Measurements from ENCODE around the gene PACS1.

The PACS1 gene

GRCh38 chr11:66207816-66208215 is 137.7 kb downstream of the PACS1 start:
- no peak for DNase-seq (ENCODE audit: low read depth)
- no peak overlapping the region for H3K4me3 ChIP-seq (ENCODE audit: low read depth, low read length)

GRCh38 chr11:66211100-66211499 is 141.0 kb downstream of the PACS1 start:
- DNase-seq (ENCODE audit: low read depth): no peak
- H3K4me3 ChIP-seq (ENCODE audit: low read depth, low read length): no peak overlapping the region

GRCh38 chr11:66216911-66217310 is 146.8 kb downstream of the PACS1 start:
- H3K4me3 ChIP-seq (ENCODE audit: low read depth, low read length): no peak overlapping the region
- no peak for DNase-seq (ENCODE audit: low read depth)

GRCh38 chr11:66218036-66218435 is 148.0 kb downstream of the PACS1 start:
- no peak for DNase-seq (ENCODE audit: low read depth)

DNA sequence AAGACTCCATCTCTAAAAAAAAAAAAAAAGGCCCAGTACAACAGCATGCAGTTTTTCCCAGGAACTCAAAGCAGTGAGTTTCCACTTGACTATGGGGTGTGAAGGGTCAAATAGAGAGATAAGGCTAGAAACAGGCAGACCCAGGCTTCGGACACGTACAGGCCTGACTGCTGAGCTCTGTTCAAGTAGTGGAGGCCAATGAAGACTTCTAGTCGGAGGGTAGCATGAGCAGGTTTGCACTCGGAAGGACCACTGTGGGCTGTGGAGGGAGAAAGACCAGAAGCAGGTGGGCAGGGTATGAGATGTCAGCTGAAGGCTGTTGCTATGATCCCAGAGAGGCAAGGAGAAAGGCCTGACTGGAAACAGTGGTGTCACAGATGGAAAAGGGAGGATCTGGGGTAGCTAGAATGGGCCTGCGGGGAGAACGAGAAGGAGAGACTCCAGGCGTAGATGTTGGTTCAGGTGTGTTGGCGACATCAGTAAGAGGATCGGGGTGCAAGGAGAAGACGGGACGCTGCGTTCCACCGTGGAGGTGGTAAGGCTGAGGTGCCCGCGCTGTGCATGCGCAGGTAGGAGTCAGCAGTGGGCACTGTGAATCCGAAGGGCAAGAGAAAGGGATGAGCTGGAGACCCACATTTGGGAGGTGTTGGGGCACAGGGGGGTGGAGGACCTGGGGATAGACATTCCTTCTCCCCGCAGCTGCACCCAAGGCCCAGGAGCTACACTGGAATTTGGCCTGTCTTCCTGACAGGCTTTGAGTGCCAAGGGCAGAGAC is 149.0 kb downstream of the PACS1 start:
- DNase-seq (ENCODE audit: low read depth): no peak
- no peak overlapping the region for H3K4me3 ChIP-seq (ENCODE audit: low read depth, low read length)

More at GRCh38 chr11:66218036-66218435, 148.0 kb downstream of the PACS1 start:
- no peak overlapping the region for H3K4me3 ChIP-seq (ENCODE audit: low read depth, low read length)

DNA sequence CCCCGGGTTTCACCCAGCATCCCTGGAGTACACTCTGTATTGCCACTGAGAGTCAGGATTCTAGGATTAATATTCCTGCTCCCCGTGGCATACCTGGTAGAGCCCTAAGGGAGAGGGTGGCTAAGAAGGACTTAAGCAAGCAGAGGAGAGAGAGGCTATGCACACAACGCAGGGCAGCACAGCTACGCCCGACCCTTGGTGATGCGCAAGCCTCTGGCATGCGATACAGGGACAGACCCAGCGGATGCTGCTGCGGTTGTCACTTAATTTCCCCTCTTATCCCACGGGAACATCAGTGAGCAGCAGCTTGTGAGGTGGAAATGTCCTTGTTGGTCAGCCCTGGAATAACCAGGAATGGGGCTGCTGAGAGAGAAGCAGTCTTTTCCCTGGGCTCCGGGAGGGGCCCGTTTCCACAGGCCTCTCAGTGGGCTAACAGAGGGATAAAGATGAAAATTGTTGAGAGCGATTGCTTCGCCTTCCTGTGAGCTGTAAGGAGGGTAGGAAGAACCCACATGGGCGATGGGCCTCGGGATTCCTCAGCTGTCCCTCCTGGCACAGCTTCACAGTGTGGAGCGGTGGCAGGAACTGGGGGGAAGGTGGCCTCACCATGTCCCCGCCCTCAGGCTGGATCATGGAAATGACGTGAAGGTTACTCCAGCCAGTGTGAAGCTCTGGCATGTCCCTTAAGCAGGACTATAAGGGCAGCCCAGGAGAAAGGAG is 149.9 kb downstream of the PACS1 start:
- no peak for DNase-seq (ENCODE audit: low read depth)
- H3K4me3 ChIP-seq (ENCODE audit: low read depth, low read length): no peak overlapping the region

GRCh38 chr11:66220566-66220935 is 150.5 kb downstream of the PACS1 start:
- no peak overlapping the region for H3K4me3 ChIP-seq (ENCODE audit: low read depth, low read length)
- no peak for DNase-seq (ENCODE audit: low read depth)

DNA sequence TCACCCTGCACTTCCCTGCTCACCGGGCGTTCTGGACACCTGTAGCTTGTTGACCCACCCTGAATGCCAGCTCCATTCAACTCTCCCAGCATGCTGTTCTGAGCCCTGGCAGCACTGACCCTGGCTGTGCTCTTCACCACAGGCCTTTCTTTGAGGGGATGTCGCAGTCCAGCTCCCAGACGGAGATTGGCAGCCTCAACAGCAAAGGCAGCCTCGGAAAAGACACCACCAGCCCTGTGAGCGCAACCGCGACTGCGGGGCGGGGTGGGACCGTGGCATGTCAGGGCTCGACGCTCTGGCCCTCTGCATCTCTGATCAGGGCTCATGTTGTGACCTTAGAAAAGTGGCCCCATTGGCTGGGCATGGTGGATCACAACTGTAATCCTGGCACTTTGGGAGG is 150.9 kb downstream of the PACS1 start:
- no peak for DNase-seq (ENCODE audit: low read depth)
- no peak overlapping the region for H3K4me3 ChIP-seq (ENCODE audit: low read depth, low read length)

- no peak for DNase-seq (ENCODE audit: low read depth)
- no peak overlapping the region for H3K4me3 ChIP-seq (ENCODE audit: low read depth, low read length)
Observed at GRCh38 chr11:66221726-66222236, 151.7 kb downstream of the PACS1 start.

- no peak overlapping the region for H3K4me3 ChIP-seq (ENCODE audit: low read depth, low read length)
- peak; percentile 62 for DNase-seq (ENCODE audit: low read depth)
Observed at GRCh38 chr11:66222358-66223149, 152.5 kb downstream of the PACS1 start.

- DNase-seq (ENCODE audit: low read depth): no peak
Observed at GRCh38 chr11:66224226-66224855, 154.3 kb downstream of the PACS1 start.

GRCh38 chr11:66225066-66225465 is 155.0 kb downstream of the PACS1 start:
- no peak overlapping the region for H3K4me3 ChIP-seq (ENCODE audit: low read depth, low read length)
- DNase-seq (ENCODE audit: low read depth): no peak

More at GRCh38 chr11:66224226-66224855, 154.3 kb downstream of the PACS1 start:
- H3K4me3 ChIP-seq (ENCODE audit: low read depth, low read length): no peak overlapping the region

GRCh38 chr11:66226101-66226500 is 156.0 kb downstream of the PACS1 start:
- no peak for DNase-seq (ENCODE audit: low read depth)
- H3K4me3 ChIP-seq (ENCODE audit: low read depth, low read length): no peak overlapping the region

GRCh38 chr11:66227700-66228099 is 157.6 kb downstream of the PACS1 start:
- no peak overlapping the region for H3K4me3 ChIP-seq (ENCODE audit: low read depth, low read length)
- DNase-seq (ENCODE audit: low read depth): no peak

GRCh38 chr11:66228521-66228920 is 158.4 kb downstream of the PACS1 start:
- DNase-seq (ENCODE audit: low read depth): no peak
- no peak overlapping the region for H3K4me3 ChIP-seq (ENCODE audit: low read depth, low read length)

GRCh38 chr11:66230156-66230555 is 160.1 kb downstream of the PACS1 start:
- no peak overlapping the region for H3K4me3 ChIP-seq (ENCODE audit: low read depth, low read length)
- no peak for DNase-seq (ENCODE audit: low read depth)

DNA sequence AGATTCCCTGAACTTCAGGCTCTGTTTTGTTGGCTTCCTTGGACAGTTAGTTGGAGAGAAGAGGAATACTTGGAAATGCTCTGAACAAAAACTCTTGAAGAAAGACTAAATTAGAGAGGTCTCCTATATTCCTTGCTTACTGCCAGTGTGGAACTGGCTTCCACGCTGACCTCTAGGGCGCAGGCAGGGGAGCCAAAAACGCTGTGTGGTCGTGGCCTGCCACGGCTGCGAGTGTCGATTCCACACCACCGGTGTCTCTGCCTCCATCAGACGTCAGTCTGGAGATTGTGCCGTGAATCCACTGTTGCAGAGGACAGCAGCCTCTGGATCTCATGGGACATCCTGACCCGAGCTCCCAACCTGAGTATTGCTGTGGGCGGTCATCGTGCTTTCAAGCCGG is 160.9 kb downstream of the PACS1 start:
- DNase-seq (ENCODE audit: low read depth): no peak

GRCh38 chr11:66231561-66231960 is 161.5 kb downstream of the PACS1 start:
- DNase-seq (ENCODE audit: low read depth): no peak
- no peak overlapping the region for H3K4me3 ChIP-seq (ENCODE audit: low read depth, low read length)

More for the DNA sequence above, 160.9 kb downstream of the PACS1 start:
- no peak overlapping the region for H3K4me3 ChIP-seq (ENCODE audit: low read depth, low read length)

- no peak overlapping the region for H3K4me3 ChIP-seq (ENCODE audit: low read depth, low read length)
- DNase-seq (ENCODE audit: low read depth): no peak
Observed at GRCh38 chr11:66232769-66233168, 162.7 kb downstream of the PACS1 start.

Measured in skeletal muscle cell (primary cell).